GM21717 (cell line): ENCODE measurements around the gene OGA.

Source experiments
- ATAC-seq: cut with Tn5 transposase; IDR thresholded peaks from one replicate; pipeline ENCODE4 v1.9.1; 2021; ENCODE audit warnings: mild to moderate bottlenecking, moderate library complexity; ENCODE audit not compliant: unreplicated experiment

The OGA gene

DNA sequence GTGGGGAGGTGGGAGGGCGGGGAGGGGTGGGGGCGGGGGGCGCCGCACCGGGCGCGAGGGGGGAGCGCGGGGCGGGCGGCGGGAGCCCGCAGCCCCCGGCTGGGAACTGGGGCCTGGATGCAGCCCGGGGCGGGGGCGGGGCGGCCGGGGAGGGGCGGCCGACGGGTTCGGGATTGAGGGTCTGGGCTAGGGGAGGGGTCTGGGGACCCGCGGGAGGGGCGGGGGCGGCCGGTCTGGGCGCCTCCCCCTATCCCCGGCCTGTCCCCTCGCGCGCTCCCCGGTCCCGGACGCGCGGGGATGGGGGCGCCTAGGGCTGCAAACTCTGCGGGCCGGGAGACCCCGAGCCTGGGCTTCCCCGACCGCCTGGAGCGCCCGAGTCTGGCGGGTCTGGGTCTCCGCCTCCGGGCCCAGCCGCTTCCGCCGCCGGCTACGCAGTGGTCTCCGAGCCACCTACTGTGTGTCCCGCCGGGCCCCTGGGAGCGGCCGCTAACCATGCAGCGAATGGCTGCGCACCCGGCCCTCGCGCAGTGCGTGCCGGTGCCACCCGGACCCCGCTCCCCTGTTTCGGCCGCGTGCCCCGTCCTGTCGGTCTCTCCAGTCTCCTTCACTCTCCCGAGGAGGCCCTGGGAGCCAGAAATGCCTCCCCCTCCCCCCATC, 42.0 kb downstream of the OGA start:
- no peak for ATAC-seq

DNA sequence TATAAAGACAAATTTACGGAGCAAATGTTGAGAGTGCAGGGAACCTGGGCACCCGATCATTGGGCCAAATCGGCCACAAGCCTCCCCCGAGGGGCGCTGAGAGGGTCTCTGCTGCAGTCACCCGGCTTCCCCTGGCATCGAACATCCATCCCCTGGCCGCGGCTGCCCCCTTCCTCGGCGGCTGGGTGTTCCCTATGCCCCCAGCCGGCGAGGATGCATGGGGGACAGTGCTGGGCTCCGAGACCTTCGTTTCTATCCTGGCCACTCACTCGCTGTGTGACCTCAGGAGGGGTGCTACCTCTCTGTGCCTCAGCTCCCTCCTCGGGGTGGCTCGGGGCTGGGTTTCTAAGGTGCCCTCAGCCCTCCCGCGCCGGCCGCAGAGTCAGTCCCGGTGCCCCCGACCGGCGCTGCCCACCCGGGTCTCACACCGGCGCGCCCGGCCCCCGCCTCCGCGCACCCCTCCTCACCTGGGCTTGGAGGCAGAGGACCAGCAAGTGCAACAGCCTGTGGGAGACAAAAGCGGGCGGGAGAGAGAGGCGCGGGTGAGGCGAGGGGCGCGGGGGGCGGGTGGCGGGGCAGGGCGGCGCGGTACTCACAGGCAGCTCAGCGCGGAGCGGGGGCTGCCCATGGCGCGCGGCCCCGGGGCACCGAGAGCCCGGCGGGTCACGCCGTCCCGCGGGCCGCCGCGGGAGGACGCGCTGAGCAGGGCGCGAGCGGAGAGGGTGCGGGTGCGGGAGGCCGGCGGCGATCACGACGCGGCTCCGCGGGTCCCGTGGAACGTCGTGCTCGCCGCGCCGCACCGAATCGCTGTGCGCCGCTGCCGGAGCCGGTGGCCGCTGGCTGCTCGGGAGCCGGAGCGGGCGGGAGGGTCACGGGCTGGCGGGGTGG, 42.7 kb downstream of the OGA start, which contains the start of gene FGF8:
Gene FGF8 (minus strand): TSS at position 842 of the 888 bp plus-strand sequence. CDS start 214 bp downstream, at position 628.
- no peak for ATAC-seq

DNA sequence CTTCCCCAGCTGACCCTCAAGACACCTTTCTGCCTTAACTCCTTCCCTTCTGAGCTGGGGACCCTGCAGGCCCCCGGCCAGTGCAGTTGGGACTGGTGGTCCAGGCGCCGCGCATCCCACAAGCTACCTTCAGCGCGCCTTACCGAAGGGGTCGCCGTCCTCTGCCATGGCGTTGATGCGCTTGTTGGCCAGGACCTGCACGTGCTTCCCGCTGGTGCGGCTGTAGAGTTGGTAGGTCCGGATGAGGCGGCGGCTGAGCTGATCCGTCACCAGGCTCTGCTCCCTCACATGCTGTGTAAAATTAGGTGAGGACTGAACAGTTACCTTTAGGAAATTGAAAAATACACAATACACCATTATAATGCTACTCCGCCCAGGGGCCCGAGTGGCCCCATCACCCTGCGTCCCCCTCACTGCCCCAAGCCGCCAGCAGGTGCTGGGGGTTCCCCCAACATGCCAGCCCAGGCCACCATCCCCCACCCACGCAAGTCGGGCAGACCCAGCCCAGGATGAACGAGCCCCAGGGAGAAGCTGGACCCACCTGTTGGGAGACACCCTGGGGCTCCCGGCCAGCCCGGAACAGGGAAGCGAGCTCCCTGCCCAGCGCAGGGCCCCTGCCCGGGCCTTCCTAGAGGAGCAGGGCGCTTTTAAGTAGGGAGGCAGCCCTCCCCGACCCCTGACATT, 43.5 kb downstream of the OGA start:
- ATAC-seq: no peak

DNA sequence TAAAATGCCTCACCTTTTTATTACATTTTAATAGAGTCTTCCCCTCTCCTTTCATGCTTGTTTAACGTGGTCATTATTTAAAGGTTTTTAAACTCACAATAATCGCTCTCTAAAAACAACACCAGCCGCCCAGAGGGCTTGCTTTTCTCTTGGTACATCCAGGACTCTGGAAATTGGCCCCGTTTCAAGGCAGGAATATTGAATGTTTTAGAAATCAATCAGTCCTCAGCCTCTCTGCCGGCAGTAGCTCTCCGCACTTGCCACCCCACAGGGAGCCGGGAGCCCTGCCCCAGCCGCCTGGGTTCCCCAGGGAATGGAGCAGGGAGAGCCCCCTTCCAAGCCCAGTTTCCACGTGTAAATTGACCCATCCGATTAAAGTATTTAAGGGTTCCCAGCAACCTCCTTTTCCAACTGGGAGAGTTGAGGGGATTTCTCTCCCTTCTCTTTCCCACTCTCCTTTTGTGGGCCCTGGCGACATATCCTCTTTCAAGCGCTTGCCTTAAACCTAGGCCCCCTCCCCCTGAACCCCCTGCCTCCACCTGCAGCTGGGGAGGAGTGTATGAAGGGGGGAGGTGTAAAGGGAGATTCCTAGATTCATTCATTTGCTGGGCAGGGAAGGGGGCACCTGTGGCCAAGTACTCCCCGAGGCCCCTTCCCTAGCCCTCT, 44.2 kb downstream of the OGA start:
- ATAC-seq: no peak

DNA sequence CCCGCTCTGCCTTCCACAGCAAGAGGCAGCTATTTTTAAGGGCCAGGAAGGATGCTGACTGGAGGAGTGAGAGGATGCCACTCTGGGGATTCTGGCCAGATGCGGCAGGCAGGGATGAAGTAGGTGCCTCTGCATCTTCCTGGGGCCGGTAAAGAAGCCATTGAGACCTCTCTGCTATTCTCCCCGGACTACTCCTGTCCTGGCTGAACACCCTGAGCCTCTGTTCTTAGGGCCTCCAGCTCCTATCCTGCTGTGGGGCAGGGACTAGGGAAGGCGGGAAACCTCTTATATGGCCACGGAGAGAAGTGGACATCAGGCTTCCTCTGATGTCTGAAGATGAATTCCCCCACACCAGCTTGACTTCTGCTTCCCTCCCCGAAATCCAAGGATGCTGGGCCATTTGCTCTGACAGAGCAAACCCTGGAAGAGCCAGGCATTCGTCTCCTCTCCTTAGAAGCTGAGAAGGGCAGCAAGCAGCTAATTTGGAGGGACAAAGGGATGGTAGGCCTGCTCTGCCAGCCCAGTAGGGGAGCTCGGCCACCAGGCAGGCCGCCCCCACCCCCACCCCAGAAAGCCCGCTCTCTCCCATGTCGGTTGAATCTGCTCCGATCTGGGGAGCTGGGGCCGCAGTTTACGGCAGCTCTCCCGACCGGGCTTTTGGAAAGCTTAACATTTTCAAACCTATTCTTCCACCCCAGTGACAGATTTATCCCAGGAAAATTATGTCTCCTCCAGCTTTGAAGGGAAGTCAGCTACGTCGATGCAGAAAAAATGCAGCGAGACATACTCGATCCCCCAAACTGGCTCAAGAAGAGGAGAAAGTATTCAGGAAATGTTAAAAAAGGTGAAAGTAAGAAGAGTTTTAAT, 45.1 kb downstream of the OGA start:
- no peak for ATAC-seq

DNA sequence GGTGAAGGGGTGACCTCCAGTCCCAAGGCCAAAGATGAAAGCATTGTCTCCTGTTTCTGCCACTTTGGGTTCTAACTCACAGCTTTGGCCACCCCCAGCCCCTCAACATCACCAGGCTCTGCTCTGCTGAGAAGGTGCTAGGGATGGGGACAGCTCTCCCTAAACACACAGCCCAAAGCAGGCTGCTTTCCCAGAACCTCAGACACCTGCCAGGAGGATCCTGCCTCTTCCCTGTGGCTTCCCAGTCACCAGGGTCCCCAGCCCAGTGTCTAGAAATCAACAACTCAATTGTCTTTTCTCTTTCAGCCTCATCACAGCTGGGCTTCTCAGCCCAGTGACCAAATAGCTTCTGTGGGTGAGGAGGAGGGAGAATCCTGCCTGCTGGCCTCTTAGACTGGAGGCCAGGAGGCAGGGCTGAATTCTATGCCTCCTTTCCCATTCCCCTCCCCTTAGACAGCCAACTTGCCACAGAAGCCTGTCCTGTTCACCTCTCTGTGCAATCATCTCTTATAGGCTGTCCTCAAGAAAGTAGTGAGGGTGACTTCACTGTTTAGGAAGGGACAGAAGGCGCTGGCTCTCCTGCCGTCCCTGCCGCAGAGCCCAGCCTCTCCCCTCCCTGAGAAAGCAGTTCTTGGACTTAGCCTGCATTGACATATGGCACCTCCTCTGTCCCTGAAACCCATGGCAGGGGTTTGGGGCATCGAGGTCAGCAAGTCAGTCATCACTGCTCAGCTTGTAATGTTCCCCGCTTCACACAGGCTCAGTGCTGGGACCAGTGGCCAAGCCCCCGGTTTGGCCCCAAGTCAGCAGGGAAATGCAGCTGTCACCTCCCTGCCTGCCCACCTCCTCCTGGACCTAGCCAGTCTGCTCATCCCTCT, 46.0 kb downstream of the OGA start:
- ATAC-seq: no peak

DNA sequence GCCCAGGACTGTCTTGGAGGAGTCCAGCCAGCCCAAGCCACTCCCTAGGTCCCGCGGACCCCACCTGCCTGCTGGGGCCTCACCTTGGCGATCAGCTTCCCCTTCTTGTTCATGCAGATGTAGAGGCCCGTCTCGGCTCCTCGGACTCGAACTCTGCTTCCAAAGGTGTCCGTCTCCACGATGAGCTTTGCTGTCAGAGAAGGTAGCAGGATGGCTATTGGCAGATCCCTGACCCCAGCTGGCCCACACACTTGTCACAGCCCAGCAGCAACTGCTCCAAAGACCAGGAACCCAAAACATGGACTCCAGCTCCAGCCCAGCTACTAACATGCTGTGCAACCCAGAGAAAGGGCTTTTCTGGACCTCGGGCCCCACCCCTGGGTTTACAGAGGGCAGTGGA, 46.9 kb downstream of the OGA start:
- ATAC-seq: no peak

DNA sequence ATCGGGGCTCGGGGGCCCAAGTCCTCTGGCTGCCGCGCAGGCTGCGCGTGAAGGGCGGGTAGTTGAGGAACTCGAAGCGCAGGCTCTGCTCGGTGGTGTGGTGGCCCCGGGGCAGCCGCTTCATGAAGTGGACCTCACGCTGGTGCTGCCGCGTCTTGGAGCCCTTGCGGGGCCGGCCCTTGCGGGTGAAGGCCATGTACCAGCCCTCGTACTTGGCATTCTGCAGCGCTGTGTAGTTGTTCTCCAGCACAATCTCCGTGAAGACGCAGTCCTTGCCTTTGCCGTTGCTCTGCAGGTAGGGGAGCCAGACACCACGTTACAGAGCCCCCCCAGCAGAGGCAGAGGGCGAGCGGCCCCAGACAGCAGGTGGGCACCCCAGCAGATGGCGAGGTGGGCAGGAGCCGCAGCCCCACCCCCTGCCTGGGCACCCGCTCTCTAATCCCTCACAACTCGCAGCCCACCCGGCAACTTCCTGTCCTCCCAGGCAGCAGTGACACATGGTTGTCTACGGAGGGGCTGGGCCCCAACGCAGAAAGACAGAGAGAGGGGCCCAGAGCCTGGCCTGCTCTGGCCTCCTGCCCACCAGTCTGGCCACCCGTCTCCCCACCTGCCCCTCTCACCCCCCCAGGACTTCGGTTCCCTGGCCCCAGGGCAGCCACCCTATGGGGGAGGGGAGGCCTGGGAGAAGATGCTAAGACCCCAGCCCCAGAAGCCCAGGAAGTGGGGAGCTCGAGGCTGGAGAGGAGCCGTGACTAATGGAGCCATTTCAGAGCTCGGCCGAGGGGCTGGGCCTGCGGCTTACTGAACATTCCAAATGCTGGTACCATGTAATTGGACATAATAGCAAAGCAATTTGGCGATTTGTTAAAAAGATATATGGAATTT, 47.7 kb downstream of the OGA start:
- no peak for ATAC-seq

DNA sequence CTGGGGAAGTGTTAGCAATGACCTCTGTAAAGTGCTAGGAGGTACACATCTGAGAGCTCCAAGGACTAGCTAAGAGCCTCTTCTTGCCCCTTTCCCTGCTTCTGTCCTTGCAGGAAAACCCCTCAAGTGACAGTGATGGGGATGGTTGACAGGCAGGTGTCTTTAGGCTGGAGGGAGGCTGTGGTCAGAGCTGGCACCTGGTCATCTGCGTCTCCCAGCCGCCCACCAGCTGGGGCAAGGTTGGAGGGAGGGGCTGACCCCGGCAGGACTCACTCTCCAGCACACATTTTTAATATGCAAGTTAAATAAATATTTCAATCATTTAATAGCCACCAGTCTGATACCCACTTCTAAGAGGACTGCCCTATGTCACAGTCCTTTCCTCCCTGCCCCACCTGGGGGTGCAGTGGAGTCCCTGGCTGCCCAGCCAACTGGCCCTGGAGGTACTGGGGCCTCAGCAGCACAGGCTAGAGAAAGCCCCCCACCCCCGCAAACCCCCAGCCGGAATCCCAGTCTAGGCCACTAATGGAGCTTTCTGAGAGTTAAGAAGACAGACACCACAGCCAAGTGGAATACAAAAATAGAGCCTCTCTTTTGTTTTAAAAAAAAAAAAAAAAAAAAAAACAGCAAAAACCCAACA, 48.6 kb downstream of the OGA start:
- no peak for ATAC-seq

DNA sequence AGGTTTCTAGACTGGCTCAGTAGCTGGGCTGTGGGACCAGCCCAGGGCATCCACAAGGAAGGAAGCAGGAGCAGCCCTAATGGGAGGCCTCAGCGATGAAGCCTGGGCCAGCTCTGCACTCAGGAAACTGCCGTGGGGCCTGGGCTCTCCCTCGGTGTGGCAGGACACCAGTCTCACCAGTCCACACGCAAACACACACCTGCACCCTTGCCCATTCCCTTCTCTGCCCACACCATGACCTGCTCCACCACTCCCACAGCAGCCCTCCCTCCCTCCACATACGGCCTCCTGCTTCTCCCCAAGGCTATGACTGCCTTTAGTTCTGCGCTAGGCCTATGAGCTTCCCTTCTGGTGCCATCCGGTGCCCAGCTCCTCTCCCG, 49.5 kb downstream of the OGA start:
- ATAC-seq: no peak

DNA sequence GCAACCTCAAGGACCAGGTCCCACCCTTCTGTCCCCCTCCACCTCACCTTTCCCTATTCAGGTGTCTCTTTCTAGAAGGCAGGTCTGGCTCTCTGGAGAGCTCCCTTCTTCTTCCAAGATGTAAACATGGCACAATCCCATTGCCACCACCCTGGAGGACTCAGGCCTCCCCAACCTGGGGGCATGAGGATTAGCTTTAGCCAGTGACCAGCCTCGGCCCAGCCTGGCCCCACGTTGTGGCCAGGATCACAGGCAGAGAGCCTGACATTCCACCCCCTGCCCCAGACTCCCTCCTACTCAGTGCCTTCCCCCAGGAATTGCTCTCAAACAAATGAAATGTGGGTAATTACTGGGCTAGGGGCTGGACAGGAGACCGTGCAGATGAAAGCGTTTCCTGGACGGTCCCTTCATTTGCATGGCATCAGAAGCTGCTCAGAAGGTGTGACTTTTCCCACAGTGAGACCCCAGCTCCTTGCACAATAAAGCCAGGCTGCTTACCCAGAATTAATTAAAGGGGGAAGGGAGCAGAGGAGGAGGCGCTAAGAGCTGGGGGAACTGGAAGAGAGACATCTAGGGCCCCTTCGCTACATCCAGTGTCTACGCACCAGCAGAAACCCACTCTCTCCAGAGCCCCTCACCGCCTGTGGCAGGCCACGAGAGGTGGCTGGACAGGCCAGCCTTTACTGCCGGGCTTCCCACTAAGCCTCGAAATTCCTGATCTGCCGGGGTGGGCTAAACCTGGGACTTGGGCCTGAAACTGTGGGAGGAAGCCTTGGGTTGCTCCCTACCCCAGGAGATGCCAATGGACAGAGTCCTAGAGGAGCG, 50.1 kb downstream of the OGA start:
- no peak for ATAC-seq

DNA sequence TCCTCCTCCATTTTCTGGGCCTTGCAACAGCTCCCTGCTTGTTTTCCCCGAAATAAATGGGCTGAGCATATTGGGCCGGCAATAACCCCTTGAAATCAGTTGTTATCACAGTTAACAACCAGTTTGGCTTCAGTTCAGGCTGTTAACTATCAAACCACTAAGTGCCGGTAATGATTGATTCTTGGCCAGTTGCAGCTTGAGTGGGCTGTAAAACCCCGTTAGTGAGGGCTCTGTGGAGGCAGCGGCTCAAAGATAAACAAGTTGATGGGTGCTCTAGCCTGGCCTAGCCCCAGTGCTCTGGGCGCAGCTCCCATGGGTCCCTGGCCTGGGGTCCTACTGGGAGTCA, 50.7 kb downstream of the OGA start:
- ATAC-seq: no peak

DNA sequence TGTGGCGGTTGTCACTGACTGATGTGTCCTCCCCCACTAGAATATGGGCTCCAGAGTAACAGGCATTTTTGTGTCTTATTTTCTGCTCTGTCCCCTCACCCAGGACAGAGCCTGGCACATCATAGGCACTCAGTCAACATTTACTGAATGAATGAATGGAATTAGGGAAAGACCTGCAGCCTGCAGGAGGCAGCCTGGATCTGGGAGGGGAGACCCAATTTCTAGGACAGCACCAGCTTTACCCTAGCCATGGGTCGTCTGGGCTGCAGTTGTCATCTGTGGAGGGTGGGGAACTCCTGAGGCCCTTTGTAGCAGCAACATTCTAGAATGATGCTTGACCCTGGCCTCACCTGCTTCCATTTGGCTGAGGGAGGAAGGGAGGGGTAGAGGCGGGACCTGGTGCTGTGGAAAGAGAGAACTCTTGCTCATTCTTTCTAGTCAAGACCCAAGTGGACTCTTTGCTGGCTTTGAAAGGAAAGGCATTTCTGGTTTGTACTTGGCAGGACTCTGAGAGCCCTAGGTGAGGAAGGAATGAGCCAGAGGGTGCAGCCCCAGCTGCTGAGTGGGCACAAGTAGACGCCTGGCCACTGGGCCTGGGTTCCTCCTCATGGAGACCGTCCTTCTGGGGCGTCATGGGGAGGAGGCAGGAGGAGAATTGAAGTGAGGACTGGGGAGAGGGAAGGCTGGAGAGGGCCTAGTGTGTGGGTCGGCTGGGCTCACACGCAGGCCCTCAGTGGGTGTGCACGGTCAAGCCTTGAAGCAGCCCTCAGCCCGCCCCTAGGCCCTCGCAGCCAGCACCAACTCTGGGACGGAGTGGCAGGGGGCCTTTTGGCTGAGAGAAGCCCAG, 51.3 kb downstream of the OGA start:
- no peak for ATAC-seq

DNA sequence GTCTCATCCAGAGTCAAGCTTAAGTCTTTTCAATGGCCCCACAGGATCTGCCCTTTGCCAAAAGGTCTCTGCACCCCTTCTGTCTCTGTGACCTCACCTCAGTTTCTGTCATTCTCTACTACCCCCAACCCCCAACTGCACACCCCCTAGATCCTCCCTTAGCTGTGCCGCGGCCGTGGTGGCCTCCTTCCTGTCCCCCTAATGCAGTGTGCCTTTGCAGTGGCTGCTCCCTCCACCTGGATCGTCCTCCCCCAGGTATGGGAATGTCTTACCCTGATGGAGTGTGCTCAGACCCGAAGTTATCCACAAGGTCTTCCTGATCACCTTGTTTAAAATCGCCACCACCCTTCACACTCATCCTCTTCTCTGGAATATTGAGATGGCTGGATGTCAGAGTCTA, 51.9 kb downstream of the OGA start:
- no peak for ATAC-seq

DNA sequence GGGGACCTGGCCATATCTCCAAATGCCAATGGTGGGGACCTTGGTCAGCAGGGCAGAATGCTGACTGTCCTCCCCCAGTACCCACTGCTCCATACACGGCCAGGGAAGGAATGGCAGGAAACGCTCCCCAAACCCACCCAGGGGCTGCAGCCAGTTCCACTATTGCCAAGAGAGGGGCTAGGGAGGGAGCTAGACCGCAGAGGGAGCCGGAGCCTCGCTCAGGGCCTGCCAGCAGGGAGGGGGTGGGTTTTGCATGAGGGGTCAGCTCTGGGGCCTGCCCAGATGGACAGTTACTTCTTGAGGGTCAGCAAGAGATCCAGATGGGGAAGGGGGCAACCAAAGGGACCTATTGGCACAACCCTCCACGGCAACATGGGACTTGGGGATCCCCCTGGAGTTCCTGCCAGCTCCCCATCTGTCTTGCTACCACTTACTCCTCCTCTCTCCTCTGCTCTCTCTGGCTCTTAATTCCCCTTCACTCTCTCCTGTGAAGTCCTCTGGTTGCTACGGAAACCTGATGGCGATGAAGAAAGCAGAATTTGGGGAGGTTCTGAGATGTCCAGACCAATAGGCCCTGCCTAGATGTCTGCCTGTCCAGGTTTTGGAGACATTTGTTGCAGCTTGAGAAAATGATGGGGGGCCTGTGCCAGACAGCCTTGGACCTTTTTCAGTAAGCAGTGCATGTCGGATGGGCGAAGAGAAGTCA, 55.0 kb downstream of the OGA start:
- ATAC-seq: no peak

DNA sequence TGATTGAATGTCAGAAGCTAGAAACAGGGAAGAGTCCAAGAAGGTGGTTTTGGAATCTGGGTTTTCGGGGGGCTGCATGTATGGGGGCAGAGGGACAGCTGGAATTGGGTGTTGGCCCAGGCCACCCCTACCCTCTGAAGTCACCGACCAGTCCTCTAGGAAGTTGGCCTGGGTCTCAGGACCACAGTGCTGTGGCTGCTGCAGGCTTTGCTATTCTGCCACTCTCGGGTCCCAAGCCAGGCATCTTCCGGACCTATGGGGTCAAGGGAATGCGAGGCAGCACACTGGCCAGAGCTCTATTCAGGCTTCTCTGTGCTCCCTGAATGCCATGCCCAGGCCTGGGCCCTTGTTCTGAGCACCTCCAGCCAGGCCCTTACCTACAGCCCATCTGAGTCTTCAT, 55.5 kb downstream of the OGA start:
- ATAC-seq: no peak
